ENCODE measurements around the gene SLC9A9.

Gene SLC9A9

GRCh38 chr3:143410259-143410658 is 438.0 kb downstream of the SLC9A9 start:
- H3K9me3 ChIP-seq (ENCODE audit: low read length), result no peaks in the 10 kb centered on the region
- no peak overlapping the region for H3K9ac ChIP-seq (ENCODE audit: low read length)
- no peaks in the 10 kb centered on the region for H3K36me3 ChIP-seq (ENCODE audit: insufficient read depth, low read length)
- no peaks in the 10 kb centered on the region for H3K27me3 ChIP-seq (ENCODE audit: control insufficient read depth in 1 of 2, insufficient read depth in 2 of 2, low read length in 2 of 2)
- no peaks in the 10 kb centered on the region for H3K4me1 ChIP-seq (ENCODE audit: insufficient read depth, low read length)
- H3K4me3 ChIP-seq (ENCODE audit: low read depth in 1 of 2, low read length in 2 of 2), result no peak overlapping the region
- no peak overlapping the region for H3K27ac ChIP-seq (ENCODE audit: low read depth, low read length)

GRCh38 chr3:143408771-143409170 is 439.5 kb downstream of the SLC9A9 start:
- no peak overlapping the region for H3K4me3 ChIP-seq (ENCODE audit: low read depth in 1 of 2, low read length in 2 of 2)
- H3K36me3 ChIP-seq (ENCODE audit: insufficient read depth, low read length), result no peaks in the 10 kb centered on the region
- H3K9ac ChIP-seq (ENCODE audit: low read length), result no peak overlapping the region
- H3K27me3 ChIP-seq (ENCODE audit: control insufficient read depth in 1 of 2, insufficient read depth in 2 of 2, low read length in 2 of 2), result no peaks in the 10 kb centered on the region
- no peak overlapping the region for H3K27ac ChIP-seq (ENCODE audit: low read depth, low read length)
- H3K9me3 ChIP-seq (ENCODE audit: low read length), result no peaks in the 10 kb centered on the region
- no peaks in the 10 kb centered on the region for H3K4me1 ChIP-seq (ENCODE audit: insufficient read depth, low read length)

GRCh38 chr3:143402602-143403001 is 445.7 kb downstream of the SLC9A9 start:
- no peak overlapping the region for H3K4me3 ChIP-seq (ENCODE audit: low read depth in 1 of 2, low read length in 2 of 2)
- H3K9me3 ChIP-seq (ENCODE audit: low read length), result no peaks in the 10 kb centered on the region
- H3K27ac ChIP-seq (ENCODE audit: low read depth, low read length), result no peak overlapping the region
- no peak overlapping the region for H3K9ac ChIP-seq (ENCODE audit: low read length)
- H3K27me3 ChIP-seq (ENCODE audit: control insufficient read depth in 1 of 2, insufficient read depth in 2 of 2, low read length in 2 of 2), result no peaks in the 10 kb centered on the region
- no peaks in the 10 kb centered on the region for H3K4me1 ChIP-seq (ENCODE audit: insufficient read depth, low read length)
- no peaks in the 10 kb centered on the region for H3K36me3 ChIP-seq (ENCODE audit: insufficient read depth, low read length)

GRCh38 chr3:143396790-143397189 is 451.5 kb downstream of the SLC9A9 start:
- H3K27me3 ChIP-seq (ENCODE audit: control insufficient read depth in 1 of 2, insufficient read depth in 2 of 2, low read length in 2 of 2), result no peaks in the 10 kb centered on the region
- H3K9ac ChIP-seq (ENCODE audit: low read length), result no peak overlapping the region
- no peaks in the 10 kb centered on the region for H3K4me1 ChIP-seq (ENCODE audit: insufficient read depth, low read length)
- no peaks in the 10 kb centered on the region for H3K9me3 ChIP-seq (ENCODE audit: low read length)
- no peak overlapping the region for H3K4me3 ChIP-seq (ENCODE audit: low read depth in 1 of 2, low read length in 2 of 2)
- H3K27ac ChIP-seq (ENCODE audit: low read depth, low read length), result no peak overlapping the region
- H3K36me3 ChIP-seq (ENCODE audit: insufficient read depth, low read length), result no peaks in the 10 kb centered on the region

GRCh38 chr3:143389388-143389787 is 458.9 kb downstream of the SLC9A9 start:
- Histone ChIP-seq H3K27ac (ENCODE audit: low read depth, low read length) (no peak overlapping the region), H3K9me3 (ENCODE audit: low read length) (no peaks in the 10 kb centered on the region), H3K36me3 (ENCODE audit: insufficient read depth, low read length) (no peaks in the 10 kb centered on the region), H3K27me3 (ENCODE audit: control insufficient read depth in 1 of 2, insufficient read depth in 2 of 2, low read length in 2 of 2) (no peaks in the 10 kb centered on the region), H3K4me3 (ENCODE audit: low read depth in 1 of 2, low read length in 2 of 2) (no peak overlapping the region), H3K4me1 (ENCODE audit: insufficient read depth, low read length) (no peaks in the 10 kb centered on the region), H3K9ac (ENCODE audit: low read length) (no peak overlapping the region)

- no peak overlapping the region for H3K4me3 ChIP-seq (ENCODE audit: low read depth in 1 of 2, low read length in 2 of 2)
- no peaks in the 10 kb centered on the region for H3K27me3 ChIP-seq (ENCODE audit: control insufficient read depth in 1 of 2, insufficient read depth in 2 of 2, low read length in 2 of 2)
- H3K9me3 ChIP-seq (ENCODE audit: low read length), result no peaks in the 10 kb centered on the region
- H3K4me1 ChIP-seq (ENCODE audit: insufficient read depth, low read length), result no peaks in the 10 kb centered on the region
- no peak overlapping the region for H3K9ac ChIP-seq (ENCODE audit: low read length)
- H3K36me3 ChIP-seq (ENCODE audit: insufficient read depth, low read length), result no peaks in the 10 kb centered on the region
- no peak overlapping the region for H3K27ac ChIP-seq (ENCODE audit: low read depth, low read length)
These were observed 460.8 kb downstream of the SLC9A9 start for GRCh38 chr3:143387425-143387824.

GRCh38 chr3:143384076-143384475 is 464.2 kb downstream of the SLC9A9 start:
- H3K4me3 ChIP-seq (ENCODE audit: low read depth in 1 of 2, low read length in 2 of 2), result no peak overlapping the region
- H3K27ac ChIP-seq (ENCODE audit: low read depth, low read length), result no peak overlapping the region
- no peaks in the 10 kb centered on the region for H3K4me1 ChIP-seq (ENCODE audit: insufficient read depth, low read length)
- H3K9me3 ChIP-seq (ENCODE audit: low read length), result no peaks in the 10 kb centered on the region
- no peak overlapping the region for H3K9ac ChIP-seq (ENCODE audit: low read length)
- no peaks in the 10 kb centered on the region for H3K36me3 ChIP-seq (ENCODE audit: insufficient read depth, low read length)
- H3K27me3 ChIP-seq (ENCODE audit: control insufficient read depth in 1 of 2, insufficient read depth in 2 of 2, low read length in 2 of 2), result no peaks in the 10 kb centered on the region

- no peaks in the 10 kb centered on the region for H3K9me3 ChIP-seq (ENCODE audit: low read length)
- no peak overlapping the region for H3K4me3 ChIP-seq (ENCODE audit: low read depth in 1 of 2, low read length in 2 of 2)
- no peaks in the 10 kb centered on the region for H3K27me3 ChIP-seq (ENCODE audit: control insufficient read depth in 1 of 2, insufficient read depth in 2 of 2, low read length in 2 of 2)
- H3K9ac ChIP-seq (ENCODE audit: low read length), result no peak overlapping the region
- no peak overlapping the region for H3K27ac ChIP-seq (ENCODE audit: low read depth, low read length)
- no peaks in the 10 kb centered on the region for H3K36me3 ChIP-seq (ENCODE audit: insufficient read depth, low read length)
- no peaks in the 10 kb centered on the region for H3K4me1 ChIP-seq (ENCODE audit: insufficient read depth, low read length)
These were observed 464.8 kb downstream of the SLC9A9 start for GRCh38 chr3:143383421-143383820.

- Histone ChIP-seq H3K27me3 (ENCODE audit: control insufficient read depth in 1 of 2, insufficient read depth in 2 of 2, low read length in 2 of 2) (no peaks in the 10 kb centered on the region), H3K4me1 (ENCODE audit: insufficient read depth, low read length) (no peaks in the 10 kb centered on the region), H3K36me3 (ENCODE audit: insufficient read depth, low read length) (no peaks in the 10 kb centered on the region), H3K27ac (ENCODE audit: low read depth, low read length) (no peak overlapping the region), H3K9ac (ENCODE audit: low read length) (no peak overlapping the region), H3K9me3 (ENCODE audit: low read length) (no peaks in the 10 kb centered on the region), H3K4me3 (ENCODE audit: low read depth in 1 of 2, low read length in 2 of 2) (no peak overlapping the region)
These were observed 465.5 kb downstream of the SLC9A9 start for GRCh38 chr3:143382816-143383215.

- H3K27me3 ChIP-seq (ENCODE audit: control insufficient read depth in 1 of 2, insufficient read depth in 2 of 2, low read length in 2 of 2), result no peaks in the 10 kb centered on the region
- no peaks in the 10 kb centered on the region for H3K4me1 ChIP-seq (ENCODE audit: insufficient read depth, low read length)
- no peaks in the 10 kb centered on the region for H3K36me3 ChIP-seq (ENCODE audit: insufficient read depth, low read length)
- H3K9ac ChIP-seq (ENCODE audit: low read length), result no peak overlapping the region
- no peak overlapping the region for H3K27ac ChIP-seq (ENCODE audit: low read depth, low read length)
- H3K9me3 ChIP-seq (ENCODE audit: low read length), result no peaks in the 10 kb centered on the region
- no peak overlapping the region for H3K4me3 ChIP-seq (ENCODE audit: low read depth in 1 of 2, low read length in 2 of 2)
These were observed 467.8 kb downstream of the SLC9A9 start for GRCh38 chr3:143380449-143380848.

- H3K4me3 ChIP-seq (ENCODE audit: low read depth in 1 of 2, low read length in 2 of 2), result no peak overlapping the region
- H3K9ac ChIP-seq (ENCODE audit: low read length), result no peak overlapping the region
- no peaks in the 10 kb centered on the region for H3K9me3 ChIP-seq (ENCODE audit: low read length)
- no peaks in the 10 kb centered on the region for H3K27me3 ChIP-seq (ENCODE audit: control insufficient read depth in 1 of 2, insufficient read depth in 2 of 2, low read length in 2 of 2)
- H3K36me3 ChIP-seq (ENCODE audit: insufficient read depth, low read length), result no peaks in the 10 kb centered on the region
- H3K4me1 ChIP-seq (ENCODE audit: insufficient read depth, low read length), result no peaks in the 10 kb centered on the region
- H3K27ac ChIP-seq (ENCODE audit: low read depth, low read length), result no peak overlapping the region
These were observed 472.6 kb downstream of the SLC9A9 start for GRCh38 chr3:143375698-143376097.

- H3K9me3 ChIP-seq (ENCODE audit: low read length), result no peaks in the 10 kb centered on the region
- no peak overlapping the region for H3K27ac ChIP-seq (ENCODE audit: low read depth, low read length)
- H3K27me3 ChIP-seq (ENCODE audit: control insufficient read depth in 1 of 2, insufficient read depth in 2 of 2, low read length in 2 of 2), result no peaks in the 10 kb centered on the region
- no peaks in the 10 kb centered on the region for H3K36me3 ChIP-seq (ENCODE audit: insufficient read depth, low read length)
- no peak overlapping the region for H3K4me3 ChIP-seq (ENCODE audit: low read depth in 1 of 2, low read length in 2 of 2)
- no peak overlapping the region for H3K9ac ChIP-seq (ENCODE audit: low read length)
- H3K4me1 ChIP-seq (ENCODE audit: insufficient read depth, low read length), result no peaks in the 10 kb centered on the region
These were observed 481.1 kb downstream of the SLC9A9 start for GRCh38 chr3:143367171-143367570.
